GM12878 (cell line): ENCODE data around the gene KIFC3. TPM values are rescaled to one million over a fixed set of nuclear protein-coding genes. Genes with fewer than 3 reads are reported as not detected.

ENCODE experiments used
- ATAC-seq: fragments of 200-7000 bp; cut with Tn5 transposase; 3 replicates; pipeline ENCODE4 v1.9.1; 2020; ENCODE audit warnings: mild to moderate bottlenecking, moderate library complexity
- BruUV-seq: library from RNA; stranded (reverse); fragments of 400-500 nt; replicated peaks from 2 replicates; lab custom pipeline; 2021; lab: Mats Ljungman, UMichigan
- CTCF ChIA-PET: fragments of 300-600 bp; sonication (Branson Sonifier 250); formaldehyde crosslinking; extraction: SDS; loops from one replicate; lab custom pipeline; 2021; ENCODE audit warnings: inconsistent platforms; lab: Yijun Ruan, JAX
- POLR2A ChIA-PET: fragments of 350-600 bp; formaldehyde crosslinking; extraction: SDS; loops from one replicate; lab custom pipeline; 2021; ENCODE audit warnings: inconsistent platforms; lab: Charles Lee
- RAD21 ChIA-PET: fragments of 300-600 bp; sonication (Branson Sonifier 250); formaldehyde crosslinking; loops from one replicate; lab custom pipeline; 2023; ENCODE audit warnings: antibody characterized with exemption; ENCODE audit not compliant: unreplicated experiment; lab: Charles Lee
- SMC1A ChIA-PET: fragments of 300-600 bp; sonication (Branson Sonifier 250); formaldehyde crosslinking; loops from one replicate; lab custom pipeline; 2023; ENCODE audit not compliant: unreplicated experiment, uncharacterized antibody; lab: Charles Lee
- DNase-seq: peaks from one replicate; pipeline ENCODE4 v3.0.0-alpha.2; 2011; ENCODE audit warnings: low read depth, low spot score
- FAIRE-seq: peaks from 3 replicates; lab custom pipeline; 2011; peaks lifted over from hg19 to GRCh38; lab: Jason Lieb, UNC
- H2AFZ ChIP-seq: 2 replicates; pipeline ENCODE4 v1.6.0; 2011; ENCODE audit warnings: low read depth, low read length, control low read depth; ENCODE audit not compliant: control insufficient read depth
- H3K27ac ChIP-seq: 2 replicates; pipeline ENCODE4 v1.5.1; 2011; ENCODE audit warnings: control low read depth; ENCODE audit not compliant: control insufficient read depth, insufficient read depth
- H3K27me3 ChIP-seq, 2 experiments: replicated peaks in 1 of 2; 2 replicates each; pipeline versions ENCODE4 v1.6.0 to v1.6.1; 2011; ENCODE audit warnings: low read length in 1 of 2; ENCODE audit not compliant: control insufficient read depth in 2 of 2, insufficient read depth in 2 of 2
- H3K36me3 ChIP-seq, 2 experiments: 2 replicates each; pipeline ENCODE4 v1.5.1; 2011; ENCODE audit warnings: low read length in 1 of 2; ENCODE audit not compliant: control insufficient read depth in 2 of 2, insufficient read depth in 2 of 2
- H3K4me1 ChIP-seq: 2 replicates; pipeline ENCODE4 v1.6.1; 2011; ENCODE audit warnings: mild to moderate bottlenecking, low read length, moderate library complexity, mixed read lengths; ENCODE audit not compliant: control insufficient read depth, insufficient read depth
- H3K4me2 ChIP-seq: 2 replicates; pipeline ENCODE4 v1.6.0; 2011; ENCODE audit warnings: control low read depth; ENCODE audit not compliant: control insufficient read depth, insufficient read depth
- H3K4me3 ChIP-seq: fragments of 200-600 bp; sonication (generic); 2 replicates; pipeline ENCODE4 v1.5.1; 2016
- H3K79me2 ChIP-seq: 2 replicates; pipeline ENCODE4 v1.6.0; 2011; ENCODE audit warnings: low read length; ENCODE audit not compliant: control insufficient read depth, insufficient read depth
- H3K9ac ChIP-seq: 2 replicates; pipeline ENCODE4 v1.8.0; 2011; ENCODE audit warnings: low read length, control low read depth, mixed read lengths; ENCODE audit not compliant: control insufficient read depth, insufficient read depth
- H3K9me3 ChIP-seq: replicated peaks from 3 replicates; pipeline ENCODE4 v1.5.1; 2011; ENCODE audit warnings: mild to moderate bottlenecking, low read length; ENCODE audit not compliant: control insufficient read depth, insufficient read depth
- H4K20me1 ChIP-seq: 2 replicates; pipeline ENCODE4 v1.6.0; 2011; ENCODE audit not compliant: control insufficient read depth, insufficient read depth
- ATF7 ChIP-seq: fragments of 450-650 bp; IDR thresholded peaks from 2 replicates; pipeline ENCODE4 v1.6.1; 2016; ENCODE audit warnings: low read depth, mild to moderate bottlenecking
- BMI1 ChIP-seq: fragments of 450-650 bp; IDR thresholded peaks from 2 replicates; pipeline ENCODE4 v1.6.1; 2016; ENCODE audit warnings: mild to moderate bottlenecking, moderate library complexity, borderline replicate concordance
- CBX3 ChIP-seq: fragments of 200-600 bp; sonication (generic); IDR thresholded peaks from 2 replicates; pipeline ENCODE4 v1.6.1; 2016; ENCODE audit warnings: low read depth, borderline replicate concordance
- CEBPB ChIP-seq, 2 experiments: fragments of 150-350 bp in 1 of 2; IDR thresholded peaks; 2 replicates each; pipeline ENCODE4 v1.6.1; 2012 to 2014; ENCODE audit warnings: low read depth in 2 of 2, low read length in 2 of 2, borderline replicate concordance in 1 of 2, inconsistent platforms in 1 of 2
- CREM ChIP-seq: IDR thresholded peaks from 2 replicates; pipeline ENCODE4 v1.6.1; 2014; ENCODE audit warnings: antibody characterized with exemption, low read depth
- HCFC1 ChIP-seq: fragments of 150-350 bp; IDR thresholded peaks from 2 replicates; pipeline ENCODE4 v1.6.1; 2014; ENCODE audit warnings: low read length
- RUNX3 ChIP-seq: IDR thresholded peaks from 2 replicates; pipeline ENCODE4 v1.6.1; 2012; ENCODE audit warnings: low read length, inconsistent platforms
- SIN3A ChIP-seq: IDR thresholded peaks from 2 replicates; pipeline ENCODE4 v1.6.1; 2012; ENCODE audit warnings: low read depth, low read length, improper control_type of control experiment
- ZBED1 ChIP-seq: IDR thresholded peaks from 2 replicates; pipeline ENCODE4 v1.6.1; 2016; ENCODE audit warnings: borderline replicate concordance
- WGBS: methylation state at CpG from one replicate; pipeline ENCODE4 v1.1.6; 2016; ENCODE audit warnings: low lambda C conversion rate; ENCODE audit not compliant: insufficient replicate concordance, insufficient coverage; ENCODE audit errors: missing lambda C conversion rate; 5-methylcytosine and 5-hydroxymethylcytosine counted together
- in situ Hi-C: fragments of 300-500 bp; cut with MboI; formaldehyde crosslinking; loops from 9 replicates; pipeline ENCODE4 v1.14.3; 2018; ENCODE audit warnings: mixed read lengths
- intact Hi-C: fragments of 100-400 bp; cut with micrococcal nuclease; formaldehyde crosslinking; loops from one replicate; pipeline ENCODE4 v1.14.2; 2022; ENCODE audit not compliant: unreplicated experiment
- microRNA-seq: library from miRNA; unstranded; fragments of <30 nt; microRNA quantifications from one replicate; pipeline ENCODE4, GENCODE V29; 2018
- polyA plus RNA-seq, 11 experiments: library from polyadenylated mRNA; depleted of rRNA in 4 of 11; unstranded in 6 of 11; stranded (reverse) in 5 of 11; fragments of >200 nt; fragmentation: Nextera tagmentation in 4 of 11; fragmentation: Illumina TruSeq in 1 of 11; extraction: Ambion mirVana in 4 of 11; extraction: Trizol in 1 of 11; gene quantifications; 1 replicate in 1 of 11; 2 replicates in 10 of 11; pipeline versions ENCODE4 v1.2.1 to v1.2.3, GENCODE V29; 2011 to 2016; ENCODE audit warnings: inconsistent platforms in 2 of 11, missing spikeins in 2 of 11, low read depth in 1 of 11
- small RNA-seq: library from RNA; depleted of rRNA; stranded (forward); fragments of <200 nt; gene quantifications from one replicate; pipeline ENCODE3, GENCODE V24; 2014
- total RNA-seq, 4 experiments: library from RNA; depleted of rRNA in 3 of 4; stranded (reverse); fragments of >200 nt in 3 of 4; fragmentation: Illumina TruSeq in 1 of 4; extraction: Trizol in 1 of 4; gene quantifications; 2 replicates each; pipeline versions ENCODE4 v1.2.1 to v1.2.3, GENCODE V29; 2013 to 2021

KIFC3 gene
- total and polyA plus RNA-seq, 10 of the 15 experiments (the other 5 are each of a cell fraction or from before 2014, with no cell fraction given): 0.22 to 1.3 (median 0.26) TPM; not detected in 3

DNA sequence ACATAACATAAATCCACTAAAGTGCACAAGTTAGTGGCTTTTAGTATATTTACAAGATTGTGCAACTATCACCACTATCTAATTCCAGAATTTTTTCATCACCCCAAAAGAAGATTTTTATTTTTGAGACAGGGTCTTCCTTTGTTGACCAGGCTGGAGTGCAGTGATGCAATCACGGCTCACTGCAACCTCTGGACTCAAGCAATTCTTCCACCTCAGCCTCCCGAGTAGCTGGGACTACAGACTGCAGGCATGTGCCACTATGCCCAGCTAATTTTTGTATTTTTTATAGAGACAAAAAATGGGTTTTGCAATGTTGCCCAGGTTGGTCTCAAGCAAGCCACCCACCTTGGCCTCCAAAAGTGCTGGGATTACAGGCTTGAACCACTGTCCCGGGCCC, 92.6 kb downstream of the KIFC3 start:
- Histone ChIP-seq H2AFZ (no peak overlapping the region), H3K4me2 (no peak overlapping the region), H3K4me1 (no peaks in the 10 kb centered on the region), H3K36me3 (no peaks in the 10 kb centered on the region)
- BruUV-seq: no TSS peak
- DNase-seq: no peak
- TF ChIP-seq CBX3 (no peak), HCFC1 (no peak), SIN3A (no peak), CREM (no peak), BMI1 (no peak), CEBPB (IDR thresholded peaks at IDR 0.05; ENCODE audit: borderline replicate concordance in 1 of 2, low read depth in 2 of 2, low read length in 2 of 2) (no peak), ATF7 (no peak), RUNX3 (no peak), ZBED1 (no peak)
- TF ChIP-seq, all 136 proteins: peak for 0
- intact Hi-C loops (no loop called here), in situ Hi-C loops (no loop called here)
- no peaks in the 10 kb centered on the region for H3K79me2 ChIP-seq
- H3K27ac ChIP-seq: no peak overlapping the region
- CTCF ChIA-PET: no interaction called here
- SMC1A ChIA-PET: no interaction called here
- H4K20me1 ChIP-seq: no peaks in the 10 kb centered on the region
- no peak overlapping the region for H3K9ac ChIP-seq
- FAIRE-seq (no peak), ATAC-seq (no peak)
- POLR2A ChIA-PET: interaction anchor here (0.7 kb wide), 1 partner anchor 152 kb away, joined by 3 read pairs; no protein-coding TSS in a partner anchor
- RAD21 ChIA-PET: no interaction called here
- no peaks in the 10 kb centered on the region for H3K27me3 ChIP-seq
- no peaks in the 10 kb centered on the region for H3K9me3 ChIP-seq
- no peak overlapping the region for H3K4me3 ChIP-seq
- 62% methylated on average over 3 of the region's 3 CpGs for WGBS

Small RNA genes within 50 kb of the gene (microRNA-seq; reads per million reads assigned to microRNA genes)
- not detected for gene MIR6772

Small RNA genes within 50 kb of the gene (small RNA-seq; reads per million reads assigned to genes)
- gene MIR6772: not detected
- not detected for gene RNU6-20P

Other genes starting within 250 kb of the KIFC3 start
Only the 7 nearest of the 8 such genes appear.
- gene ADGRG1, start 173.9 kb downstream of the KIFC3 start, total RNA-seq (2014; rRNA removed): 0.16 and 0.56 TPM in 2 replicates
- 0.32 and 0.72 TPM in 2 replicates for gene ADGRG1, start 173.9 kb downstream of the KIFC3 start, total RNA-seq (2014; rRNA removed; fragmentation: Illumina TruSeq; extraction: Trizol)
- 1.8 and 2.0 TPM in 2 replicates for gene ADGRG1, start 173.9 kb downstream of the KIFC3 start, total RNA-seq (2021)
- 0.07 and 0.17 TPM in 2 replicates for gene ADGRG1, start 173.9 kb downstream of the KIFC3 start, polyA plus RNA-seq (2011; rRNA removed)
- 0.54 and 1.7 TPM in 2 replicates for gene ADGRG1, start 173.9 kb downstream of the KIFC3 start, polyA plus RNA-seq (2014; fragmentation: Illumina TruSeq; extraction: Trizol)
- under 1 TPM; 0.16 to 0.23 TPM for gene ADGRG1, start 173.9 kb downstream of the KIFC3 start, polyA plus RNA-seq (2014; fragmentation: Nextera tagmentation; extraction: Ambion mirVana)
- 1.6 and 3.9 TPM in 2 replicates for gene ADGRG1, start 173.9 kb downstream of the KIFC3 start, polyA plus RNA-seq (2014; rRNA removed)
- gene ADGRG1, start 173.9 kb downstream of the KIFC3 start, polyA plus RNA-seq (2016; fragmentation: Nextera tagmentation; extraction: Ambion mirVana): 1 to 10 TPM in 1 of 2 experiments, under 1 TPM in 1; 0.79 to 1.8 TPM
- not detected in 2 replicates for gene ADGRG3, start 134.2 kb downstream of the KIFC3 start, total RNA-seq (2014; rRNA removed)
- gene ADGRG3, start 134.2 kb downstream of the KIFC3 start, total RNA-seq (2014; rRNA removed; fragmentation: Illumina TruSeq; extraction: Trizol): not detected in 2 replicates
- not detected in 2 replicates for gene ADGRG3, start 134.2 kb downstream of the KIFC3 start, total RNA-seq (2021)
- gene ADGRG3, start 134.2 kb downstream of the KIFC3 start, polyA plus RNA-seq (2011; rRNA removed): 0.11 TPM in 1 of 2 replicates, not detected in the other
- gene ADGRG3, start 134.2 kb downstream of the KIFC3 start, polyA plus RNA-seq (2014; fragmentation: Illumina TruSeq; extraction: Trizol): not detected in 2 replicates
- gene ADGRG3, start 134.2 kb downstream of the KIFC3 start, polyA plus RNA-seq (2014; fragmentation: Nextera tagmentation; extraction: Ambion mirVana): under 1 TPM in 1 of 2 experiments, not detected in 1; 0.10 TPM
- gene ADGRG3, start 134.2 kb downstream of the KIFC3 start, polyA plus RNA-seq (2014; rRNA removed): 0.10 TPM in 1 of 2 replicates, not detected in the other
- gene ADGRG3, start 134.2 kb downstream of the KIFC3 start, polyA plus RNA-seq (2016; fragmentation: Nextera tagmentation; extraction: Ambion mirVana): not detected
- gene DRC7, start 107.7 kb downstream of the KIFC3 start, total RNA-seq (2014; rRNA removed): not detected in 2 replicates
- gene DRC7, start 107.7 kb downstream of the KIFC3 start, total RNA-seq (2014; rRNA removed; fragmentation: Illumina TruSeq; extraction: Trizol): 0.49 TPM in 1 of 2 replicates, not detected in the other
- gene DRC7, start 107.7 kb downstream of the KIFC3 start, total RNA-seq (2021): 0.44 TPM in 1 of 2 replicates, not detected in the other
- gene DRC7, start 107.7 kb downstream of the KIFC3 start, polyA plus RNA-seq (2011; rRNA removed): 0.10 TPM in 1 of 2 replicates, not detected in the other
- 0.06 TPM in 1 of 2 replicates, not detected in the other for gene DRC7, start 107.7 kb downstream of the KIFC3 start, polyA plus RNA-seq (2014; fragmentation: Illumina TruSeq; extraction: Trizol)
- gene DRC7, start 107.7 kb downstream of the KIFC3 start, polyA plus RNA-seq (2014; fragmentation: Nextera tagmentation; extraction: Ambion mirVana): under 1 TPM in 1 of 2 experiments, not detected in 1; 0.06 TPM
- gene DRC7, start 107.7 kb downstream of the KIFC3 start, polyA plus RNA-seq (2014; rRNA removed): 0.18 TPM in 1 of 2 replicates, not detected in the other
- gene DRC7, start 107.7 kb downstream of the KIFC3 start, polyA plus RNA-seq (2016; fragmentation: Nextera tagmentation; extraction: Ambion mirVana): not detected
- gene KATNB1, start 66.7 kb downstream of the KIFC3 start, total RNA-seq (2014; rRNA removed): 24.0 and 24.1 TPM in 2 replicates
- gene KATNB1, start 66.7 kb downstream of the KIFC3 start, total RNA-seq (2014; rRNA removed; fragmentation: Illumina TruSeq; extraction: Trizol): 7.8 and 10.7 TPM in 2 replicates
- gene KATNB1, start 66.7 kb downstream of the KIFC3 start, total RNA-seq (2021): 25.8 and 27.7 TPM in 2 replicates
- gene KATNB1, start 66.7 kb downstream of the KIFC3 start, polyA plus RNA-seq (2011; rRNA removed): 5.1 and 15.3 TPM in 2 replicates
- 1.1 and 10.4 TPM in 2 replicates for gene KATNB1, start 66.7 kb downstream of the KIFC3 start, polyA plus RNA-seq (2014; fragmentation: Illumina TruSeq; extraction: Trizol)
- 1 to 10 TPM in 1 of 2 experiments, under 1 TPM in 1; 0.71 to 1.4 TPM for gene KATNB1, start 66.7 kb downstream of the KIFC3 start, polyA plus RNA-seq (2014; fragmentation: Nextera tagmentation; extraction: Ambion mirVana)
- 23.7 and 23.8 TPM in 2 replicates for gene KATNB1, start 66.7 kb downstream of the KIFC3 start, polyA plus RNA-seq (2014; rRNA removed)
- gene KATNB1, start 66.7 kb downstream of the KIFC3 start, polyA plus RNA-seq (2016; fragmentation: Nextera tagmentation; extraction: Ambion mirVana): 10 to 100 TPM; 37.7 to 46.5 TPM
- not detected in 2 replicates for gene CNGB1, start 168.6 kb upstream of the KIFC3 start, total RNA-seq (2014; rRNA removed)
- not detected in 2 replicates for gene CNGB1, start 168.6 kb upstream of the KIFC3 start, total RNA-seq (2014; rRNA removed; fragmentation: Illumina TruSeq; extraction: Trizol)
- not detected in 2 replicates for gene CNGB1, start 168.6 kb upstream of the KIFC3 start, total RNA-seq (2021)
- gene CNGB1, start 168.6 kb upstream of the KIFC3 start, polyA plus RNA-seq (2011; rRNA removed): 0.03 TPM in 1 of 2 replicates, not detected in the other
- not detected in 2 replicates for gene CNGB1, start 168.6 kb upstream of the KIFC3 start, polyA plus RNA-seq (2014; fragmentation: Illumina TruSeq; extraction: Trizol)
- gene CNGB1, start 168.6 kb upstream of the KIFC3 start, polyA plus RNA-seq (2014; fragmentation: Nextera tagmentation; extraction: Ambion mirVana): not detected
- gene CNGB1, start 168.6 kb upstream of the KIFC3 start, polyA plus RNA-seq (2014; rRNA removed): not detected in 2 replicates
- gene CNGB1, start 168.6 kb upstream of the KIFC3 start, polyA plus RNA-seq (2016; fragmentation: Nextera tagmentation; extraction: Ambion mirVana): not detected
- gene ZNF319, start 198.2 kb upstream of the KIFC3 start, total RNA-seq (2014; rRNA removed): 1.4 TPM in 2 replicates
- 1.1 TPM in 2 replicates for gene ZNF319, start 198.2 kb upstream of the KIFC3 start, total RNA-seq (2014; rRNA removed; fragmentation: Illumina TruSeq; extraction: Trizol)
- 6.9 and 7.4 TPM in 2 replicates for gene ZNF319, start 198.2 kb upstream of the KIFC3 start, total RNA-seq (2021)
- gene ZNF319, start 198.2 kb upstream of the KIFC3 start, polyA plus RNA-seq (2011; rRNA removed): 0.72 and 1.7 TPM in 2 replicates
- 1.2 and 1.8 TPM in 2 replicates for gene ZNF319, start 198.2 kb upstream of the KIFC3 start, polyA plus RNA-seq (2014; fragmentation: Illumina TruSeq; extraction: Trizol)
- gene ZNF319, start 198.2 kb upstream of the KIFC3 start, polyA plus RNA-seq (2014; fragmentation: Nextera tagmentation; extraction: Ambion mirVana): under 1 TPM; 0.29 to 0.69 TPM
- 2.7 and 3.7 TPM in 2 replicates for gene ZNF319, start 198.2 kb upstream of the KIFC3 start, polyA plus RNA-seq (2014; rRNA removed)
- gene ZNF319, start 198.2 kb upstream of the KIFC3 start, polyA plus RNA-seq (2016; fragmentation: Nextera tagmentation; extraction: Ambion mirVana): 1 to 10 TPM; 2.8 to 3.3 TPM
- 9.7 and 9.9 TPM in 2 replicates for gene USB1, start 198.9 kb upstream of the KIFC3 start, total RNA-seq (2014; rRNA removed)
- gene USB1, start 198.9 kb upstream of the KIFC3 start, total RNA-seq (2014; rRNA removed; fragmentation: Illumina TruSeq; extraction: Trizol): 9.4 and 10.0 TPM in 2 replicates
- 50.2 and 50.8 TPM in 2 replicates for gene USB1, start 198.9 kb upstream of the KIFC3 start, total RNA-seq (2021)
- 28.3 and 45.4 TPM in 2 replicates for gene USB1, start 198.9 kb upstream of the KIFC3 start, polyA plus RNA-seq (2011; rRNA removed)
- 37.6 and 39.7 TPM in 2 replicates for gene USB1, start 198.9 kb upstream of the KIFC3 start, polyA plus RNA-seq (2014; fragmentation: Illumina TruSeq; extraction: Trizol)
- gene USB1, start 198.9 kb upstream of the KIFC3 start, polyA plus RNA-seq (2014; fragmentation: Nextera tagmentation; extraction: Ambion mirVana): 1 to 10 TPM; 7.9 to 8.7 TPM
- 41.1 and 43.5 TPM in 2 replicates for gene USB1, start 198.9 kb upstream of the KIFC3 start, polyA plus RNA-seq (2014; rRNA removed)
- 10 to 100 TPM; 53.2 to 72.2 TPM for gene USB1, start 198.9 kb upstream of the KIFC3 start, polyA plus RNA-seq (2016; fragmentation: Nextera tagmentation; extraction: Ambion mirVana)